HepG2 (cell line): ENCODE measurements around the gene ORMDL2. TPM values are rescaled to one million over a fixed set of nuclear protein-coding genes. Genes with fewer than 3 reads are reported as not detected.

Experiments used
- ATAC-seq: fragments of 200-7000 bp; cut with Tn5 transposase; 3 replicates; pipeline ENCODE4 v1.9.1; 2020; ENCODE audit warnings: mild to moderate bottlenecking, moderate library complexity
- BruUV-seq: library from RNA; stranded (reverse); fragments of 400-500 nt; replicated peaks from 2 replicates; lab custom pipeline; 2021; lab: Mats Ljungman, UMichigan
- CTCF ChIA-PET: fragments of 300-600 bp; formaldehyde crosslinking; extraction: SDS; loops from one replicate; lab custom pipeline; 2021; ENCODE audit warnings: low total read pairs, inconsistent platforms, low intra/inter-chr PET ratio; lab: Yijun Ruan, JAX
- POLR2A ChIA-PET: fragments of 350-600 bp; sonication (Branson Sonifier 250); formaldehyde crosslinking; loops from one replicate; lab custom pipeline; 2020; ENCODE audit warnings: antibody characterized with exemption, inconsistent platforms; lab: Yijun Ruan, JAX
- DNase-seq: peaks from one replicate; pipeline ENCODE4 v3.0.0-alpha.2; 2015; ENCODE audit warnings: low spot score
- FAIRE-seq: peaks from 3 replicates; lab custom pipeline; 2011; peaks lifted over from hg19 to GRCh38; lab: Jason Lieb, UNC
- H2AFZ ChIP-seq: one replicate; pipeline ENCODE4 v1.6.1; 2011; ENCODE audit warnings: low read length, inconsistent platforms
- H3K27ac ChIP-seq: fragments of 300-600 bp; 3 replicates; pipeline ENCODE4 v1.8.0; 2011; ENCODE audit warnings: mixed run types, mild to moderate bottlenecking, mixed read lengths, low read length, inconsistent platforms; ENCODE audit not compliant: insufficient read depth; ENCODE audit errors: extremely low read length
- H3K27me3 ChIP-seq, 2 experiments: fragments of 200-600 bp in 1 of 2; 2 replicates in 1 of 2; 3 replicates in 1 of 2; pipeline versions ENCODE4 v1.6.0 to v1.8.0; 2011; ENCODE audit warnings: low read length in 2 of 2, mild to moderate bottlenecking in 2 of 2, moderate library complexity in 2 of 2, inconsistent platforms in 1 of 2; ENCODE audit not compliant: insufficient read depth in 2 of 2, control insufficient read depth in 1 of 2
- H3K36me3 ChIP-seq, 2 experiments: fragments of 200-600 bp in 1 of 2; replicated peaks in 1 of 2; 2 replicates in 1 of 2; 3 replicates in 1 of 2; pipeline versions ENCODE4 v1.5.1 to v1.8.0; 2011; ENCODE audit warnings: low read length in 2 of 2, inconsistent platforms in 1 of 2; ENCODE audit not compliant: insufficient read depth in 2 of 2, control insufficient read depth in 1 of 2
- H3K4me1 ChIP-seq: 2 replicates; pipeline ENCODE4 v1.5.1; 2012; ENCODE audit warnings: low read length, inconsistent platforms; ENCODE audit not compliant: insufficient read depth
- H3K4me2 ChIP-seq: 2 replicates; pipeline ENCODE4 v1.6.0; 2011; ENCODE audit warnings: low read depth, low read length, inconsistent platforms
- H3K4me3 ChIP-seq, 3 experiments: fragments of 200-600 bp in 1 of 3; sonication (generic), shearing (Covaris generic) in 1 of 3; replicated peaks in 1 of 3; 2 replicates each; pipeline ENCODE4 v1.5.1; 2011 to 2016; ENCODE audit warnings: low read length in 3 of 3, inconsistent platforms in 2 of 3, low read depth in 2 of 3, mild to moderate bottlenecking in 2 of 3, control low read depth in 1 of 3, mixed read lengths in 1 of 3; ENCODE audit not compliant: insufficient read depth in 1 of 3
- H3K79me2 ChIP-seq: one replicate; pipeline ENCODE4 v1.6.1; 2011; ENCODE audit warnings: low read length, inconsistent platforms; ENCODE audit not compliant: insufficient read depth
- H3K9ac ChIP-seq: 2 replicates; pipeline ENCODE4 v1.6.0; 2011; ENCODE audit warnings: mild to moderate bottlenecking, low read depth, low read length, inconsistent platforms; ENCODE audit not compliant: insufficient read depth
- H3K9me3 ChIP-seq: 2 replicates; pipeline ENCODE4 v1.5.1; 2012; ENCODE audit warnings: mild to moderate bottlenecking, low read length
- H4K20me1 ChIP-seq: 2 replicates; pipeline ENCODE4 v1.6.0; 2011; ENCODE audit warnings: inconsistent platforms, mild to moderate bottlenecking, low read length, moderate library complexity; ENCODE audit not compliant: insufficient read depth
- ARNT2 ChIP-seq: sonication (generic); formaldehyde crosslinking; IDR thresholded peaks from 2 replicates; pipeline ENCODE4 v1.8.0; 2022; ENCODE audit warnings: mild to moderate bottlenecking, low read depth, missing genetic modification reagents, moderate library complexity
- ARNTL ChIP-seq: sonication (generic); formaldehyde crosslinking; IDR thresholded peaks from 2 replicates; pipeline ENCODE4 v1.4.0; 2020; ENCODE audit warnings: mild to moderate bottlenecking, missing genetic modification reagents
- ATF5 ChIP-seq: sonication (generic); formaldehyde crosslinking; IDR thresholded peaks from 2 replicates; pipeline ENCODE4 v1.4.0; 2020; ENCODE audit warnings: mild to moderate bottlenecking, low read depth, missing genetic modification reagents
- BRCA1 ChIP-seq: sonication (generic); formaldehyde crosslinking; IDR thresholded peaks from 2 replicates; pipeline ENCODE4 v1.4.0; 2020; ENCODE audit warnings: missing genetic modification reagents
- EHMT2 ChIP-seq: fragments of 200-600 bp; sonication (generic); IDR thresholded peaks from 2 replicates; pipeline ENCODE4 v1.7.0; 2017; ENCODE audit warnings: antibody characterized with exemption, low read depth, low read length, borderline replicate concordance
- HOXA3 ChIP-seq: sonication (generic); formaldehyde crosslinking; IDR thresholded peaks from 2 replicates; pipeline ENCODE4 v1.5.0; 2020; ENCODE audit warnings: missing genetic modification reagents
- JDP2 ChIP-seq: sonication (generic); formaldehyde crosslinking; IDR thresholded peaks from 2 replicates; pipeline ENCODE4 v1.8.1; 2022; ENCODE audit warnings: missing genetic modification reagents, borderline replicate concordance
- SAP130 ChIP-seq: IDR thresholded peaks from 2 replicates; pipeline ENCODE4 v1.6.1; 2016; ENCODE audit warnings: low read depth
- SRSF9 ChIP-seq: fragments of 200-400 bp; formaldehyde crosslinking; IDR thresholded peaks from 2 replicates; pipeline ENCODE4 v1.6.1; 2018; ENCODE audit warnings: borderline replicate concordance, mild to moderate bottlenecking, low read depth, low read length; ENCODE audit not compliant: insufficient read depth, poor library complexity, severe bottlenecking
- ZBTB1 ChIP-seq: sonication (generic); formaldehyde crosslinking; IDR thresholded peaks from 2 replicates; pipeline ENCODE4 v1.4.0; 2020; ENCODE audit warnings: missing genetic modification reagents, borderline replicate concordance
- ZNF34 ChIP-seq: sonication (generic); formaldehyde crosslinking; IDR thresholded peaks from 2 replicates; pipeline ENCODE4 v1.4.0; 2020; ENCODE audit warnings: mild to moderate bottlenecking, missing genetic modification reagents, borderline replicate concordance
- ZNF496 ChIP-seq: sonication (generic); formaldehyde crosslinking; IDR thresholded peaks from 2 replicates; pipeline ENCODE4 v1.8.1; 2023; ENCODE audit warnings: mild to moderate bottlenecking, moderate library complexity, missing genetic modification reagents; ENCODE audit not compliant: insufficient replicate concordance
- ZNF549 ChIP-seq: sonication (generic); formaldehyde crosslinking; IDR thresholded peaks from 2 replicates; pipeline ENCODE4 v1.5.0; 2020; ENCODE audit warnings: missing genetic modification reagents
- ZNF562 ChIP-seq: sonication (generic); formaldehyde crosslinking; IDR thresholded peaks from 2 replicates; pipeline ENCODE4 v1.8.0; 2022; ENCODE audit warnings: missing genetic modification reagents, borderline replicate concordance
- ZNF563 ChIP-seq: sonication (generic); formaldehyde crosslinking; IDR thresholded peaks from 2 replicates; pipeline ENCODE4 v1.8.0; 2022; ENCODE audit warnings: mild to moderate bottlenecking, moderate library complexity, missing genetic modification reagents
- ZNF7 ChIP-seq: IDR thresholded peaks from 2 replicates; pipeline ENCODE4 v1.6.1; 2016; ENCODE audit warnings: missing biosample characterization, missing genetic modification reagents
- ZNF704 ChIP-seq: sonication (generic); formaldehyde crosslinking; IDR thresholded peaks from 2 replicates; pipeline ENCODE4 v1.8.1; 2023; ENCODE audit warnings: mild to moderate bottlenecking, inconsistent platforms, moderate library complexity, missing genetic modification reagents, borderline replicate concordance
- ZNF713 ChIP-seq: sonication (generic); formaldehyde crosslinking; IDR thresholded peaks from 2 replicates; pipeline ENCODE4 v1.4.0; 2020; ENCODE audit warnings: mild to moderate bottlenecking, missing genetic modification reagents
- ZNF878 ChIP-seq: sonication (generic); formaldehyde crosslinking; IDR thresholded peaks from 2 replicates; pipeline ENCODE4 v1.8.1; 2023; ENCODE audit warnings: mild to moderate bottlenecking, missing genetic modification reagents, moderate library complexity
- WGBS: methylation state at CpG from one replicate; pipeline ENCODE4 v1.1.6; 2017; ENCODE audit warnings: low lambda C conversion rate; 5-methylcytosine and 5-hydroxymethylcytosine counted together
- in situ Hi-C: cut with HindIII; loops from 2 replicates; pipeline ENCODE4 v1.10.0; 2017; ENCODE audit warnings: low pct_unique_long_range_greater_than_20kb; ENCODE audit not compliant: extremely low pct_ligation_motif_present
- intact Hi-C: fragments of 100-400 bp; cut with micrococcal nuclease; formaldehyde crosslinking; loops from one replicate; pipeline ENCODE4 v1.10.0; 2022; ENCODE audit not compliant: unreplicated experiment
- polyA plus RNA-seq, 8 experiments: library from polyadenylated mRNA; depleted of rRNA in 3 of 8; stranded (reverse) in 7 of 8; unstranded in 1 of 8; fragments of >200 nt; fragmentation: Illumina TruSeq in 4 of 8; extraction: Trizol in 4 of 8; gene quantifications; 2 replicates each; pipeline versions ENCODE4 v1.2.1 to v1.2.3, GENCODE V29; 2011 to 2016; ENCODE audit warnings: low read depth in 4 of 8, missing spikeins in 1 of 8, mixed read lengths in 1 of 8; ENCODE audit not compliant: insufficient read depth in 1 of 8
- total RNA-seq, 5 experiments: library from RNA; depleted of rRNA; stranded (reverse); fragments of >200 nt; fragmentation: Illumina TruSeq; extraction: Trizol; gene quantifications; 2 replicates each; pipeline ENCODE4 v1.2.3, GENCODE V29; 2016; ENCODE audit warnings: low read depth in 1 of 5

ORMDL2 gene
- total and polyA plus RNA-seq, 2 of the 13 experiments (the other 11 are each of a cell fraction or from before 2014, with no cell fraction given): 24.0 to 28.6 TPM

- BruUV-seq: no TSS peak
- Histone ChIP-seq H3K9ac (no peak overlapping the region), H3K4me2 (no peak overlapping the region), H2AFZ (no peak overlapping the region), H3K79me2 (no peaks in the 10 kb centered on the region), H3K4me3 (no peak overlapping the region), H3K4me1 (peaks cover 33% of the 10 kb centered on the region), H3K9me3 (no peaks in the 10 kb centered on the region), H3K36me3 (no peaks in the 10 kb centered on the region), H3K27me3 (peaks cover 1 to 19% of the 10 kb centered on the region in 2 experiments; a peak in 3 of 5 replicates), H4K20me1 (no peaks in the 10 kb centered on the region), H3K27ac (no peak overlapping the region)
- ChIA-PET POLR2A (interaction anchor here (1.6 kb wide), 1 partner anchor 27 kb away, joined by 3 read pairs; the partner anchor contains the start of genes ORMDL2 and SARNP), CTCF (no interaction called here)
- TF ChIP-seq ZNF563 (CRISPR knock-in tag): no peak
- no peak for TF ChIP-seq ZNF7
- TF ChIP-seq ZNF549 (CRISPR knock-in tag): no peak
- TF ChIP-seq ZNF713: no peak
- no peak for TF ChIP-seq EHMT2
- no peak for TF ChIP-seq BRCA1 (CRISPR knock-in tag)
- no peak for TF ChIP-seq JDP2 (CRISPR knock-in tag)
- in situ Hi-C loops (no loop called here), intact Hi-C loops (no loop called here)
- FAIRE-seq: no peak
- ATAC-seq: no peak
- 80% methylated on average over 4 of the region's 4 CpGs for WGBS
- DNase-seq: no peak
Measured at GRCh38 chr12:55844961-55845360, 27.1 kb downstream of the ORMDL2 start.

GRCh38 chr12:55845361-55845760, 27.5 kb downstream of the ORMDL2 start:
- 67% methylated on average over 4 of the region's 5 CpGs for WGBS
- Histone ChIP-seq H3K27ac (no peak overlapping the region), H3K27me3 (peaks cover 1 to 19% of the 10 kb centered on the region in 2 experiments; a peak in 3 of 5 replicates), H3K36me3 (no peaks in the 10 kb centered on the region), H2AFZ (no peak overlapping the region), H3K4me3 (no peak overlapping the region), H3K9ac (no peak overlapping the region), H3K79me2 (no peaks in the 10 kb centered on the region), H3K4me2 (no peak overlapping the region), H3K9me3 (no peaks in the 10 kb centered on the region), H4K20me1 (no peaks in the 10 kb centered on the region), H3K4me1 (peaks cover 33% of the 10 kb centered on the region)
- in situ Hi-C loops: no loop called here
- intact Hi-C loops: no loop called here
- no peak for ATAC-seq
- ChIA-PET CTCF (no interaction called here), POLR2A (interaction anchor here (1.6 kb wide), 1 partner anchor 28 kb away, joined by 3 read pairs; the partner anchor contains the start of genes ORMDL2 and SARNP)
- FAIRE-seq: no peak
- DNase-seq: no peak
- no TSS peak for BruUV-seq
- TF ChIP-seq ZBTB1 (CRISPR knock-in tag): no peak
- TF ChIP-seq ARNTL (CRISPR knock-in tag): no peak
- no peak for TF ChIP-seq SRSF9
- TF ChIP-seq ZNF34: no peak
- no peak for TF ChIP-seq ZNF496 (CRISPR knock-in tag)
- TF ChIP-seq SAP130 (CRISPR knock-in tag): no peak
- TF ChIP-seq HOXA3 (CRISPR knock-in tag): no peak
- no peak for TF ChIP-seq ZNF878 (CRISPR knock-in tag)
- no peak for TF ChIP-seq ATF5 (CRISPR knock-in tag)
- no peak for TF ChIP-seq ZNF704 (CRISPR knock-in tag)
- no peak for TF ChIP-seq ARNT2
- TF ChIP-seq ZNF562 (CRISPR knock-in tag): no peak
